ENCODE data around the gene CABP1.

Gene CABP1

DNA sequence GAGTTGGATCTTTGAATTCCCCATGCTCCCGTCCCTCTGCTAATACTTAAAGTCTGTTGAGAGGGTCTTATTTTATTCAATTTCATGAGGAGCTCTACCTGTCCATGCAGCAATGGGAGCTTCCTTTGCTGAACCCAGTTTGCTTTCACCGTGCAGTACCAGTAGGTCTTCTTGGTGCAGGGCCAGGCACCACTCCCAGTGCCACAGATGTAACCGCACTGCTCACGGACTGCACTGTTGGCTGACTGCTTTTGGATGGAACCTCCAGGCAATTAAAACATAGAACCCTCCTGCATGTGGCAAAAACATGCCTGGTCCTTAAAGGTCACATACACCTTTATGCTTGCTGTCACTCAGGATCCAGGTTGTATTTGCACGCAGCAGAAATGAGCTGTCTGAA lies 9.3 kb upstream of the CABP1 start:
- no peak for DNase-seq (ENCODE audit: low spot score)

DNA sequence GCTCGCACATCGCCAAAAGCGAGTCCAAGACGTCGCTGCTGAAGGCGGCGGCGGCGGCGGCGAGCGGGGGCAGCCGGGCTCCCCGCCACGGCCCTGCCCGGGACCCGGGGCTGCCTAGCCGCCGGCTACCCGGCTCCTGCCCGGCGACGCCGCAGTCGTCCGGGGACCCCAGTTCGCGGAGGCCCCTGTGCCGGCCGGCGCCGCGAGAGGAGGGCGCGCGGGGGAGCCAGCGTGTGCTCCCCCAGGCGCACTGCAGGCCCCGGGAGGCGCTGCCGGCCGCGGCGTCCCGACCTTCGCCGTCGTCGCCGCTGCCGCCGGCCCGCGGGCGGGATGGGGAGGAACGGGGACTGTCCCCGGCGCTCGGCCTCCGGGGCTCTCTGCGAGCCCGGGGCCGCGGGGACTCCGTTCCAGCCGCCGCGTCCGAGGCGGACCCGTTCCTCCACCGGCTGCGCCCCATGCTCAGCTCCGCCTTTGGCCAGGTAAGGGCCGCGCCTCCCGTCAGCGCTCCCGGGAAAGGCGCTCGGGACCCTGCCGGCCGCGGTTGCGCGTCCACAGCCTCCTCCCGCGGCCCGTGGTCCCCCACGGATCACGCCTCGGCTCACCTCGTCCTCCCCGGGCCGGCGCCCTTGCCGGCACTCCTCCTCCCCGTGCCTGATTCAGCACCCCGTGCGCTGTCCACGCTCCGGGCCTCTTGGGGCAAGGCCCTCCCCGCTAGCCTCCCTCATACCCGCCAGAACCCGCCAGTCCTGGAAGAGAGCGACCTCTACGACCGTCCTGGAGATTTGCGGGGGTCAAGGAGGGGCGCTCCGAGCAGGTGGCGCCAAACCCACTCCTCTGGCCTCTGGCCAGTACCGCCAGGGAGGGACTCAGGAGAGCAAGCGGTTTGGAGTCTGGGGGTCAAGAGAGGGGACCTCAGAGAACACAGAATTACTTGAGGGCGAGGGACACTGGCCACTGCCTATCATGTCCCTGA lies 721 bp downstream of the CABP1 start:
- DNase-seq (ENCODE audit: low spot score): peak; percentile 73

DNA sequence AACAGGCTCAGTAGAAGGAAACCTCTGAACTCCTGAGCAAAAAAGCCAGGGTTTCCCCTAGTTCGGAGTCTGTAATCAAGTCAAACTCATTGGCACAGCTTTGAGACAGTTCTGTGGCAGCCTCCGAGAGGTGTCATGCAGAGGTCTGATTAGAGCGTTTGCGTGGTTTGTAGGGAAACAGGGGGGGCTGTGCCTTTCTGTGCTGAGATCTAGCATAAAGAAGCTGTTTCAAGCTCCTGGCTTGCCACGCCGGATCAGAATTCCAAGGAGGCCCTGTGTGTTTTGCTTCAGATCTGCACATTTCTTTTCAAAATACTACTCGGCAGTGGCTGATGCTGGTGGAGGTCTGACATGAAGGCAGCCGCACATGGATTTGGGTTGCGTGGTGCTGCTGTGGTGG lies 1.7 kb downstream of the CABP1 start:
- DNase-seq (ENCODE audit: low spot score): no peak

DNA sequence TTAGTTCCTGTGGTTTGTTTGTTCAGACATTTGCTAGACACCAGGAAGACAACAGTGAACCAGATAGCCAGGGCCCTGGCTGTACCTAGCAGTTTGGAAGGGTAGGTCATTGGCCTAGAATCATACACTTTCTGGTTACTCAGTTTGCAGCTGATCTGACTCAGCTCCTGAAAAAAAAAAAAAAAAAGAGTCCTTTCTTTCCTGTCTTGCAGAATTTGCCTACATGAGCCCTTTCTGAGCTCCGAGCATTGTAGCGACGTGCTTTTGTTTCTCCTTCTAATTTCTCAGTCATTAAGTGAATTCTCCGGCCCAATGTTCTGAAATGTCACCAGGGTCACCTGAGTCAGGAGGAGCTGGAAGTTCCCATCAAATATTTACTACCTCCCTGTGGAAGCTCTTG lies 2.4 kb downstream of the CABP1 start:
- DNase-seq (ENCODE audit: low spot score): no peak

DNA sequence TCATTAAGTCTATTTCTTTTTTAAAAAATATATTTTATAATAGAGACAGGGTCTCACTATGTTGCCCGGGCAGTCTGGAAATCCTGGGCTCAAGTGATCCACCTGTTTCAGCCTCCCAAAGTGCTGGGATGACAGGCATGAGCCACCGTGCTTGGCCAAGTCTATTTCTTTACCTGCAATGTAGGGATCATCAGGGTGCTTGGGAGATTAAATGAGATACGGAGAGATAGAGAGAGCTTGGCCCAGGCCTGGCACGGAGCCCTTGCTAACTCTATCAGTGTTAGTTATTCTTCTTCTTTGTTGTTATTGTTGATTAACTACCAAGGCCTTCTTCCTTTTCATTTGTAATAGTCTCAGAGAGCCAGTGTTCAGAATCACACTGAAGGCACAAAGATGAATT lies 3.1 kb downstream of the CABP1 start:
- DNase-seq (ENCODE audit: low spot score): no peak

DNA sequence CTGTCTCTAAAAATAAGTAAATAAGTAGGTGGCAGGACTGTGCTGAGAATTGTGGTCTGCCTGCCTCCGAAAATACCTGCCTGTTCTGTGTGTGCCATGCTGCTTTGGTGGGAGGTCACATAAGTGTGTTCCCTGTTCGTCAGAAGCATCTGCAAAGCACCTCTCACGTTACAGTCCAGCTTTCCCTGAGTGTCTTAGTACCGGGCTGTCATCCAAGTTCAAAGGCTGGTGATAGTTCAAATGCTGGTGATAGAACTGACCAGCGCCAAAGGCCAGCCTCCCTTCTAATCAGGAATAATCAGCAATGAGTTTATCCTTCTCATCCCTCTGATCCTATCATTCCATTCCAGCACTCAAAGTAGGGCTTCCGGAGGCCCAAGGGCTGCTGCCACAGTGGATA lies 5.6 kb downstream of the CABP1 start:
- no peak for DNase-seq (ENCODE audit: low spot score)

DNA sequence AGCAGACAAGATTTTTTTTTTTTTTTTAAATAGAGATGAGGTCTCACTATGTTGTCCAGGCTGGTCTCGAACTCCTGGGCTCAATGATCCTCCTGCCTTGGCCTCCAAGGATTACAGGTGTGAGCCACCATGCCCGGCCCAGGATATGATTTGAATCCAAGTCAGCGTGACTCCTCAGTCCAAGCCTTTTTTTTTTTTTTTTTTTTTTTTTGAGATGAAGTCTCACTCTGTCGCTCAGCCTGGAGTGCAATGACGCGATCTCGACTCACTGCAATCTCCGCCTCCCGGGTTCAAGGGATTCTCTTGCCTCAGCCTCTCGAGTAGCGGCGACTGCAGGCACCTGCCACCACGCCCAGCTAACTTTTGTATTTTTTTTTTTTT lies 6.9 kb downstream of the CABP1 start:
- no peak for DNase-seq (ENCODE audit: low spot score)

DNA sequence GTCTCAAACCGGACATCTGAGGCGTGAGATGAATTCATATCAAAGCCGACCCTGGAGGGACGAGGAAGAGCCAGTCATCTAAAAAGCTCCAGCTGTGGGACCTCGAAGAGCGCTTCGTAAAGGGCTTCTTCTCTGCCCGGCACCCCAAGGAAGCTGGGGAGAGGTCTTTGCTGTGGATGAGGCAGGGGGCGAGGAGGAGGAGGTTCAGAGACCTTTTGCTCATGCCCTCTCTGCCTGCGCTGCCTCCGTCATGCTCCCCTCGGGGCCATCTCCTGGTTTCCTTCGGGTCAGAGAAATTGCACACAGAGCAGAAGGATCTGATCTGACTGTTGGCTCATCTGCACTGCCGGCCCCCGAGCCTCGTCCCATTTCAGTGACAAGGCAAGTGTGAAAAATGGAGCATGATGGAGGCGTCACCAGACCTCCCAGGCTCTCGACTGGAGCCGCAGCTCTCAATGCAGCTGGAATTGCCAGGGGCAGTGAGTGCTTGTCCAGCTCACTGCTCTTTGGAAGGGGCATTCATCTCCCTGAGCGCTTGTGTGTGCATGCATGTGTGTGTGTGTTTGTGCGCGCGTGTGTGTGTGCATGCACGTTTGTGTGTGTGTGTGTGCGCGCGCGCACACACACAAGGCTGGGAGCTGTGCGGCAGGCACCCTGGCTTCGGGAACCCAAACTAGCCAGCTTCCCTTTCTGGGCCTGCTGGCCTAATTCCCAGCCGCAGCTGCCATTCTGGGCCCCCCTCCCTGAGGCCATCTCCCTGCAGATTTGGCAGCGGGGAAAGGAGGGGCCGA lies 9.2 kb downstream of the CABP1 start:
- no peak for DNase-seq (ENCODE audit: low spot score)

DNA sequence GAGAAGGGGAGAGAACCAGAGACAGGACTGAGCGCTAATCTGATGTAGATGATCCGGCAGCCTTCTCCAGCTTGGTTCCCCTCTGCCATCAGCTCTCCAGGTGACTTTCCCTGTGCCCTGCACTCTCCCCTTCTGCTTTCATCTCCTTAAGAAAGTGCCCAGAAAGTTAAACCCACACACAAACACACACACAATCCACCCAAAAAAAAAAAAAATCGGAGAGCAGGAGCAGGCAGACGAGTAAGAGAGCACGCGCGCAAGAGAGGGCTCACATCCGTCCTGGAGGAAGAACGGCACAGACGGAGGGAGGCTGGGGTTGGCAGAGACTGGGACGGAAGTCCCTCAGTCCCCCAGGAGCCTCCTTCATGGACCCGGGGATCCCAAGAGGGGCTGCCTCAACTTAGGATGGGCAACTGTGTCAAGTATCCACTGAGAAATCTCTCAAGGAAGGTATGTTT lies 9.8 kb downstream of the CABP1 start:
- no peak for DNase-seq (ENCODE audit: low spot score)

DNA sequence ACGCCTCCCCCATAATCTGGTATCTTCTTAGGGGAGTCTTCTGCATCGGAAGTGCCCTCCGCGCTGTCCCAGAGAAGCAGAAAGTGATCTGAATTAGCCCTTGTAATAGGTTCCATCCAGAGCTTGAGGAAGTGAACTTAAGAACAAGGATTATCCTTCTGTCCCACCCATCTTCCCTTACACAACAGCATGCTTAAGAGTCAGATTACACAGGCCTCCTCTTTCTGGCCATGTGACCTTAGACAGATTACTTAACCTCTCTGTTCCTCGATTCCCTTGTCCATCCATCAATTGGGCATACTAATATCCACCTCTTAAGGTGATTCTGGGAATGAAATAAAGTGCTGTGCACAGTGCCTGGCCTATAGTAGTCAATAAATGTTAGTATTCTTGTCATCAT lies 11.4 kb downstream of the CABP1 start:
- DNase-seq (ENCODE audit: low spot score): no peak

DNA sequence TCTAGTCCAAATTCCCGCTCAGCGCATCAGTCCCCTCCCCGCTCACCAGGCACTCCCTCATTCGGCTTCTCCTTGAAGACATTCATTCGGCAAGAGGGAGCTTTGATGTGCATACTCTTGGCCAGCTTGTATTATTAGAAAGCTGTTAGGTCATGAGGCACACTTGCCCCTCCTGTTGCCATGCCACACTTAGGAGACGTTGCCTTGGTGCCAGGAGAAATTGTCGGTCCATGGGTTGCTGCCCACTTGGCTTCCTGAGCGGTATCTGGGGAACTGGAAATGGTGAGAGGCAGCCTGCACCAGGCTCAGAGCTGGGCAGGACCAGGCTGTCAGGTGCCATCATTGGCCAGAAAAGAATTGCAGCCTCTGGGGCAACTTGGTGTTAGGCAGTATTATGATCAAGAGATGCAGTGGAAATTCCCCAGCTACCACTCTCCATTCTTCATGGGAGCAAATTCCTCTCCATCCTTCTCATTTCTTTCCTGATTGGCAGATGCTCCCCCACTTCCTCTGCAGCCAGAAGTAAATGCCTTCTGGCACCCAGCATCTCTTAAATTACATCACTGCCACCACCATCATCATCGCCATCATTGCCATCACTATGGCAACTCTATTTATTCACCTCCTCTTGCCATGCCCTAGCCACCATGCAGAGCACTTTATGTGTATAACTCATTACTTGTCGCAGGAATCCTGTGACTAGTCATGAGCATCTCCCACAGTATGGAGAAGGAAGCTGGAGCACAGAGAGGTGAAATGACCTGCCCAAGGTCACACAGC lies 12.4 kb downstream of the CABP1 start:
- DNase-seq (ENCODE audit: low spot score): no peak

DNA sequence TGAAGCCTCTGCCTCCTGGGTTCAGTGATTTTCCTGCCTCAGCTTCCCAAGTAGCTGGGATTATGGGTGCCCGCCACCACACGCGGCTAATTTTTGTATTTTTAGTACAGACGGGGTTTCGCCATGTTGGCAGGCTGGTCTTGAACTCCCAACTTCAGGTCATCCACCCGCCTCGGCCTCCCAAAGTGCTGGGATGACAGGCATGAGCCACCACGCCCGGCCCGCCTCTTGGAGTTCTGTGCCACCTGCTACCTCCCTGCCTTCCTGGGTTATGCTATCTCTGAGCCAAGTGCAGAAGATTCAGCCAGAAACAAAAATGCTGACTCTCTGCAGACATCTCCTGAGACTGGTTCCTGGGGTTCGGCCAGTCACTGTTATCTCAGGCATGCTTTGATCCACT lies 13.2 kb downstream of the CABP1 start:
- no peak for DNase-seq (ENCODE audit: low spot score)

DNA sequence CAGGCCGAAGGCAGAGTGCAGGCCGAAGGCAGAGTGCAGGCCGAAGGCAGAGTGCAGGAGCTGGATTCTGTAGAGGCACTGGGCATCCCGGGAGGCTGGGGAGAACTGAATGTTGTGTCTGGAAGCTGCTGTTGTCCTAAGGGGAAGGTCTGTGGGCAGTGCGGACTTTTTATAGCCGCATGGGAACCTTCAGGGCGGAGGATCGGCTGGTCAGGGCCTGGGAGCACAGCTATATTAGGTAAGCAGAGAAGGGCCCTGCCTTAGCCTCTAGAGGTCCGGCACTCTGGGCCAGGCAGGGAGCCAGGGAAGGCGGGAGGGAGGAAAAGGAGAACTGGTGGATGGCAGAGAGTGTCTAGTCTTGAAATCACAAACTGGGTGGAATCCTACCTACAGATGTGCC lies 14.2 kb downstream of the CABP1 start:
- DNase-seq (ENCODE audit: low spot score): no peak

DNA sequence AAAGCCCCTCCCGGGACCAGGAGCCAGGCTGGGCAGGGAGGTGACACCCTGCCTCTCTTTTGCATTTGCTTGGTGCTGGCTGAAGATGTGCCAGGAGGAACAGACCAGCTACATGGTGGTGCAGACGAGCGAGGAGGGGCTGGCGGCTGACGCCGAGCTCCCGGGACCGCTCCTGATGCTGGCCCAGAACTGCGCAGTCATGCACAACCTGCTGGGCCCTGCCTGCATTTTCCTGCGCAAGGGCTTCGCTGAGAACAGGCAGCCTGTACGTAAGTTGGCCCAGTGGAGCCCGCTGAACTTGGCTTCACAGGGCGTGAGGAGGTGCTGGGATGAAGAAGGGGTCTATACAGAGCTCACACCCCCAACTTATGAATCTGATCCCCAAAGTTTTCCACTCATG lies 15.6 kb downstream of the CABP1 start:
- no peak for DNase-seq (ENCODE audit: low spot score)

DNA sequence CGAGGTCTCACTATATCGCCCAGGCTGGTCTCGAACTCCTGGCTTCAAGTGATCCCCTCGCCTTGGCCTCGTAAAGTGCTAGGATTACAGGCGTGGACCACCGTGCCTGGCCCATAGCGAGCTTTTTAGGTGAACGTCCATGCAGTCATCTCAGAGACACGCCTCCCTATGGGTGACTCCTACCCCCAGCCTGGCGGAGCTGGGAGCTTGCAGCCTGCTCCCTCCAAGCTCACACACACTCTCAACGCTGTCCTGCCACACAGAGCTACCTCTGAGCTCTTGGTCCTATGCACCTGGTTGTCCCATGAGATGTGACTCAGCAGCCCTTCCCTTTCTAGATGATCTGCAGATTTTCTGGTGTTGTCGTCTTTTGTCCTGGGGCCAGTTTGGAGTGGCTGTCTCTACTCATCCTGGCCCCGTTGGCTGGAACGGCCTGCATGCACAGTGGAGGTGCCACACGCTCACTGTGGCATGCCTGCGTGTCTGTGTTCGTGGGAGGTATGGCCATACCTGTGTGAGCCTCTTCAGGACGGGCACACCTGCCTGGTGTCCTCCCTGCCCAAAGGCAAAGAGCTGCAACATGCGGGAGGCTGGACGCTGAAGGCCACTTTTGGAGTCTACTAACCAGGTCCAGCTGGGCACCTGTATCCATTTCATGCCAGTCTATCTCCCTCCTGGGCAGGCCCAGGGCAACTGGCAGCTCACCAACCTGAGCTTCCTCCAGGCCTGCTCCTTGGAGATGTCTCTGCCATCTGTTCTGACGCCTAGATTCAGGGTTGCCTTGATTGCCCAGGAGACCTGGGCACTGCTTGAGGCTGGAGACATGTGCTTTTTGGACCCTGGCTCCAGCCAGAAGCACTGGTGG lies 18.1 kb downstream of the CABP1 start:
- no peak for DNase-seq (ENCODE audit: low spot score)

DNA sequence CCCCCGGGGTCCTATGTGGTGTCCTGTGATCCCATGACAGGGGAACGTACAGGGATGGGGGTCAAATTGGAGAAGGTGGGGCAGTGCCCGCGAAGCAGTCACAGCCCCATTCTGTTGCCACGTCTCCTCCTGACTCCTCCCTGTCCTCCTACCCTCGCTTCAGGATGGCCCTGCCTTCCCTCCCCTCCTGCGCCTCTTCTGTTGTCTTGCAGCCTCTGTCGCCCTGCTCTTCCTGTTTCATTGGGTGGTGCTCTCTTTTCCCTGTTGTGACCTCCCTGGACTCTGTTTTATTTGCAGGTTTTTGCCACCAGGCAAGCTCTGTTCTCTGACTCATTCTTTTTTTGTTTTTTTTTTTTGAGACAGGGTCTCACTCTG lies 18.7 kb downstream of the CABP1 start:
- DNase-seq (ENCODE audit: low spot score): no peak

DNA sequence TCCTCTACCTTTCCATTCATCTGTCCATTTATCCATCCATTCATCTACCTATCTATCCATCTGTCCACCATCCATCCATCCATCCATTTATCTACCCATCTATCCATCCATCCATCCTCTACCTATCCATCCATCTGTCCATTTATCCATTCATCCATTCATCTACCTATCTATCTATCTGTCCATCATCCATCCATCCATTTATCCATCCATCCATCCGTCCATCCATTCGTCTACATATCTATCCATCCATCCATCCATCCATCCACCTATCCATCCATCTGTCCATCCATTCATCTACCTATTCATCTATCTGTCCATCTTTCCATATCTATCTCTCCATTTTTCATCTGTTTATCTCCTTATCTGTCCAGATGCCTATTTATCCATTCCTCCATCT lies 21.0 kb downstream of the CABP1 start:
- DNase-seq (ENCODE audit: low spot score): no peak

DNA sequence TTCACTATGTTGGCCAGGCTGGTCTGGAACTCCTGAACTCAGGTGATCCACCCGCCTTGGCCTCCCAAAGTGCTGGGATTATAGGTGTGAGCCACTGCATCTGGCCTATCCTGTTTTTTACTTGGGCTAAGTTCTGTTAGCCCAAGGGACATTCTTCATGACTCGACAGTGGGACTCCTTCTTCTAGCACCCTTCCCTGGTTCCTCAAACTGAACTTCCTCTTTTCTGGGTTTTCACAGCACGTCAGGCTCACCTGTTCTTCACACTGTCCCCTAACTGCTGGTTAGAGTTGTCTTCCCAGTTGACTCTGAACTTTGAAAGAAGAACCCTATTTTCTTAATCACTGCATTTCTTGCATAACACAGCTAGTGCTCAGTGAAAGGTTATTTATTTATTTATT lies 22.5 kb downstream of the CABP1 start:
- no peak for DNase-seq (ENCODE audit: low spot score)

DNA sequence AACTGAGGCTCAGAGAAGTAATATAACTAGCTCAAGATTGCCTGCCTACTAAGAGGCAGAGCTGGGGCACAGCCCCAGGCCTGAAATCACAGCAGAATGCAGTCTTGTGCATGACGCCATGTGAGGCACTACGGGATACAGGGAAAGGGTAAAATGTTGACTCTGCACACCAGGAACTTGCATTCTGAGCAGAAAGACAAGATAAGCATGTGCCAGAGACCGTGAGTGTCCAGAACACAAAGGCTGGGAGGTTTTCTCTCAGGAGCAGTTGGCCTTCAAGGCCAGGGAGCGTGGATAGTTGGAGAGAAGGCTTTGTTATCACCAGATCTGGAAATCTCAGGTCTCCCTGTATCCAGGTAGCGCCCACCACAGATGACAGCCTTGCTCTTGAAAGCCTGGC lies 23.3 kb downstream of the CABP1 start:
- DNase-seq (ENCODE audit: low spot score): no peak

DNA sequence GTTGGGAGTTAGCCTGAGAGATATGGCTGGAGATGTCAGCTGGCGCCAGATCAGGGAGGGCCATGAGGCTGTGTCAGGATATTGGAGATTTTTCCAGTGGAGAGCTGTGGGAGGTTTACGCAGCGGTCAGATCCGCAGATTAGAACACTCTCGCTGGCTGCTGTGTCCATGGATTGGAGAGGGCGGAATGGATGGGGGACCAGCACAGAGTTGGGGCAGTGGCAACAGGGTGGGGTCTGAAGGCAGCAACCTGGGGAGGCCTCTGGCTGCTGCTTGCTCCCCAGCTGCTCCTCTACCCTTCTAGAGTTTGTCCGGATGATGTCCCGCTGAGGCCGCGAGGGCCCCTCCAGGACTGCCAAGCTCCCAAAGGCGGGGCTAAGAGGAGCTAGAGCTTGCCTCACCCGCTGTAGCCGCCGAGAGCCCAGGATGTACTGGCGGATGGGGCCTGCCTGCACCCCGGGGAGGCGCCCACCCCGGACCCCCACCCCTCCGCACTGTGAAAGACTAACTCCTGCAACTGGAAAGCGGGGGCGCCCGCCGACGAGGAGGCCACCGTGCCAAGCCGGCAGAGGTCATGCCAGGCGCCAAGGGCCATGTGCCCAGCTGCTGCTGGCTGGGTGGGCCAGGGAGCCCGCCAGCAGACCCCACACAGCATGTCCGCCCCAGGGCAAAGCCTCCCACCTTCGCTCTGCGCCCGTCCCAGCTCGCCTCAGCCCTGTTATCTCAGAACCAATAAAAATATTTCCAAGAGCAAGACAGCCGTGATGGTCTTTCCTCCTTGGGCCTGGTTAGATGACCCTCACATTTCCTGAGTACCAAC lies 26.4 kb downstream of the CABP1 start:
- no peak for DNase-seq (ENCODE audit: low spot score)

Data from LoVo (cell line).